HCT116 (cell line): ENCODE results near the gene HOTAIR. TPM values are rescaled to one million over a fixed set of nuclear protein-coding genes. Genes with fewer than 3 reads are reported as not detected.

ENCODE experiments used
- ATAC-seq: fragments of 200-7000 bp; cut with Tn5 transposase; 2 replicates; pipeline ENCODE4 v1.9.1; 2020; ENCODE audit warnings: mild to moderate bottlenecking, moderate library complexity
- BruUV-seq: library from RNA; stranded (reverse); fragments of 400-500 nt; replicated peaks from 2 replicates; lab custom pipeline; 2021; lab: Mats Ljungman, UMichigan
- CTCF ChIA-PET: fragments of 300-600 bp; sonication (Branson Sonifier 250); formaldehyde crosslinking; loops from one replicate; lab custom pipeline; 2021; ENCODE audit warnings: antibody characterized with exemption; lab: Charles Lee
- POLR2A ChIA-PET: fragments of 300-600, 350-600 bp; sonication (Branson Sonifier 250); formaldehyde crosslinking; loops from one replicate; lab custom pipeline; 2021; ENCODE audit warnings: antibody characterized with exemption; lab: Charles Lee
- RAD21 ChIA-PET, 2 experiments: fragments of 300-600 bp; sonication (Branson Sonifier 250); formaldehyde crosslinking; loops; one replicate each; lab custom pipeline; 2023; ENCODE audit warnings: low total read pairs in 2 of 2; ENCODE audit not compliant: uncharacterized antibody in 2 of 2, unreplicated experiment in 2 of 2, low non-redundant PET in 1 of 2; lab: Charles Lee
- DNase-seq: peaks from one replicate; pipeline ENCODE4 v3.0.0-alpha.2; 2010; ENCODE audit warnings: low read depth, low spot score
- H2AFZ ChIP-seq: fragments of 200-600 bp; shearing (Covaris generic), sonication (generic); 2 replicates; pipeline ENCODE4 v1.6.1; 2017; ENCODE audit warnings: low read depth, mixed run types, mixed read lengths, antibody characterized with exemption, low read length; ENCODE audit not compliant: poor library complexity, severe bottlenecking
- H3K27ac ChIP-seq: 2 replicates; pipeline ENCODE4 v1.5.1; 2012; ENCODE audit warnings: low read depth, low read length
- H3K27me3 ChIP-seq: fragments of 200-600 bp; sonication (generic); 2 replicates; pipeline ENCODE4 v1.6.1; 2016; ENCODE audit warnings: mixed run types, low read length, mixed read lengths; ENCODE audit not compliant: insufficient read depth
- H3K36me3 ChIP-seq, 2 experiments: fragments of 200-500 bp in 1 of 2; fragments of 200-600 bp in 1 of 2; sonication (Bioruptor generic) in 1 of 2; sonication (generic) in 1 of 2; 2 replicates each; pipeline versions ENCODE4 v1.5.1 to v1.6.1; 2014 to 2016; ENCODE audit warnings: low read length in 2 of 2, inconsistent platforms in 1 of 2, mixed read lengths in 1 of 2, mixed run types in 1 of 2; ENCODE audit not compliant: insufficient read depth in 2 of 2, control insufficient read depth in 1 of 2
- H3K4me1 ChIP-seq, 2 experiments: fragments of 200-600 bp in 1 of 2; sonication (generic) in 1 of 2; 2 replicates each; pipeline versions ENCODE4 v1.5.1 to v1.6.1; 2012 to 2017; ENCODE audit warnings: low read length in 2 of 2, inconsistent platforms in 1 of 2, mild to moderate bottlenecking in 1 of 2, mixed read lengths in 1 of 2, mixed run types in 1 of 2, moderate library complexity in 1 of 2; ENCODE audit not compliant: insufficient read depth in 2 of 2, control insufficient read depth in 1 of 2
- H3K4me2 ChIP-seq: fragments of 200-600 bp; sonication (generic); 2 replicates; pipeline ENCODE4 v1.6.1; 2017; ENCODE audit warnings: mixed run types, low read length, mixed read lengths
- H3K4me3 ChIP-seq, 2 experiments: fragments of 200-600 bp in 1 of 2; sonication (generic) in 1 of 2; replicated peaks in 1 of 2; 2 replicates each; pipeline ENCODE4 v1.5.1; 2011 to 2016; ENCODE audit warnings: low read length in 2 of 2, control low read depth in 1 of 2, low read depth in 1 of 2, mild to moderate bottlenecking in 1 of 2, mixed read lengths in 1 of 2, mixed run types in 1 of 2
- H3K79me2 ChIP-seq: fragments of 200-600 bp; sonication (generic); 2 replicates; pipeline ENCODE4 v1.6.1; 2017; ENCODE audit warnings: mild to moderate bottlenecking, mixed run types, low read length, moderate library complexity, mixed read lengths; ENCODE audit not compliant: insufficient read depth
- H3K9ac ChIP-seq: fragments of 200-600 bp; sonication (generic); 2 replicates; pipeline ENCODE4 v1.6.1; 2016; ENCODE audit warnings: low read length, mixed read lengths
- H3K9me2 ChIP-seq: fragments of 200-600 bp; sonication (generic), shearing (Covaris generic); 2 replicates; pipeline ENCODE4 v1.6.1; 2017; ENCODE audit warnings: mixed run types, mild to moderate bottlenecking, moderate library complexity; ENCODE audit not compliant: insufficient read depth
- H3K9me3 ChIP-seq, 2 experiments: fragments of 200-500 bp in 1 of 2; fragments of 200-600 bp in 1 of 2; sonication (Bioruptor generic) in 1 of 2; sonication (generic) in 1 of 2; 2 replicates each; pipeline ENCODE4 v1.6.1; 2014 to 2017; ENCODE audit warnings: low read length in 2 of 2, mixed read lengths in 2 of 2, inconsistent platforms in 1 of 2, low read depth in 1 of 2, mild to moderate bottlenecking in 1 of 2, mixed run types in 1 of 2, moderate library complexity in 1 of 2; ENCODE audit not compliant: control insufficient read depth in 1 of 2, insufficient read depth in 1 of 2
- H4K20me1 ChIP-seq: fragments of 200-600 bp; sonication (generic), shearing (Covaris generic); 2 replicates; pipeline ENCODE4 v1.6.1; 2017; ENCODE audit warnings: mixed run types, mild to moderate bottlenecking, moderate library complexity; ENCODE audit not compliant: insufficient read depth
- CBX3 ChIP-seq: IDR thresholded peaks from 2 replicates; pipeline ENCODE4 v1.6.1; 2012; ENCODE audit warnings: low read depth
- CEBPB ChIP-seq: IDR thresholded peaks from 2 replicates; pipeline ENCODE4 v1.6.1; 2012; ENCODE audit warnings: low read depth
- EGR1 ChIP-seq: IDR thresholded peaks from 2 replicates; pipeline ENCODE4 v1.6.1; 2012; ENCODE audit warnings: low read depth
- EZH2phosphoT487 ChIP-seq: fragments of 200-600 bp; IDR thresholded peaks from 2 replicates; pipeline ENCODE4 v1.6.1; 2018; ENCODE audit warnings: antibody characterized with exemption, borderline replicate concordance
- FOSL1 ChIP-seq: IDR thresholded peaks from 2 replicates; pipeline ENCODE4 v1.6.1; 2012; ENCODE audit warnings: low read depth
- JUND ChIP-seq: IDR thresholded peaks from 2 replicates; pipeline ENCODE4 v1.6.1; 2012
- POLR2A ChIP-seq: IDR thresholded peaks from 2 replicates; pipeline ENCODE4 v1.7.0; 2011; ENCODE audit warnings: borderline replicate concordance; ENCODE audit not compliant: insufficient read depth, insufficient read length; ENCODE audit errors: extremely low read depth
- REST ChIP-seq: IDR thresholded peaks from 2 replicates; pipeline ENCODE4 v1.6.1; 2012; ENCODE audit warnings: low read depth
- SRF ChIP-seq: IDR thresholded peaks from 2 replicates; pipeline ENCODE4 v1.6.1; 2012; ENCODE audit warnings: low read depth
- intact Hi-C: fragments of 100-400 bp; cut with micrococcal nuclease; formaldehyde crosslinking; loops from 2 replicates; pipeline ENCODE4 v1.10.0; 2022
- total RNA-seq: library from RNA; stranded (reverse); gene quantifications from one replicate; pipeline ENCODE4 v1.2.1, GENCODE V29; 2021; ENCODE audit not compliant: unreplicated experiment
- TF ChIP-seq, protein P1 (sequence below): IDR thresholded peaks from 2 replicates; pipeline ENCODE4 v1.6.1; 2012
- TF ChIP-seq, protein P2 (sequence below), 3 experiments: fragments of 200-600 bp in 1 of 3; sonication (generic) in 1 of 3; IDR thresholded peaks in 2 of 3; conservative IDR thresholded peaks in 1 of 3; 2 replicates each; pipeline ENCODE4 v1.5.1; 2012 to 2017; ENCODE audit warnings: low read depth in 2 of 3, low read length in 2 of 3, antibody characterized with exemption in 1 of 3, borderline replicate concordance in 1 of 3, control low read depth in 1 of 3, mild to moderate bottlenecking in 1 of 3, mixed read lengths in 1 of 3, mixed run types in 1 of 3, moderate library complexity in 1 of 3; ENCODE audit not compliant: insufficient read depth in 1 of 3

The HOTAIR gene
- total RNA-seq, 1 experiment from 2014 or later: 0.25 TPM

DNA sequence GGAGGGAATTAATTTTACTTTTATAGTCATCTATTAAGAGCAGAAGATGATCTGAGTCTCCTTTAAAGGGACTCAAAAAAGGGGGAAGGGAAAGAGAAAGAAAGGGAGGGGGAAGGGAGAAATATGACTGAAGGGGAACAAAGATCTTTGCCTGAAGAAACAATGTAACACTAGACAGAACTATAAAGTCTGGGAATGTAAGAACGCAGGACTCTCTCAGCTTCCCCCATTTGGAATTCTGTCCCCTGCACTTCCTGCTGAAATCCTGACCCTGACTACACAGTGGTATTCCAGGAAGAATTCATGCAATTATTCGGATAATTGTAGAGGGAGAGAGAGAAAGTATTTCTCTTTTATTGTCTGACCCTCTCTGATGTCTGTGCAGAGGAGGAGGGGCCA, 10.4 kb downstream of the HOTAIR start:
- Histone ChIP-seq H3K9ac (no peak overlapping the region), H3K9me2 (no peaks in the 10 kb centered on the region), H3K79me2 (no peaks in the 10 kb centered on the region), H3K4me1 (no peaks in the 10 kb centered on the region), H3K4me2 (no peak overlapping the region), H2AFZ (no peak overlapping the region), H3K27ac (no peak overlapping the region), H3K36me3 (no peaks in the 10 kb centered on the region), H4K20me1 (no peaks in the 10 kb centered on the region), H3K9me3 (no peaks in the 10 kb centered on the region), H3K4me3 (no peak overlapping the region), H3K27me3 (no peaks in the 10 kb centered on the region)
- intact Hi-C loops: no loop called here
- RAD21 ChIA-PET: no interaction called here
- no TSS peak for BruUV-seq
- no peak for DNase-seq
- CTCF ChIA-PET: no interaction called here
- POLR2A ChIA-PET: no interaction called here
- TF ChIP-seq EGR1 (no peak), CEBPB (no peak), EZH2phosphoT487 (no peak), FOSL1 (no peak), SRF (no peak), JUND (no peak), POLR2A (no peak), CBX3 (no peak), REST (no peak)
- TF ChIP-seq, protein P1, sequence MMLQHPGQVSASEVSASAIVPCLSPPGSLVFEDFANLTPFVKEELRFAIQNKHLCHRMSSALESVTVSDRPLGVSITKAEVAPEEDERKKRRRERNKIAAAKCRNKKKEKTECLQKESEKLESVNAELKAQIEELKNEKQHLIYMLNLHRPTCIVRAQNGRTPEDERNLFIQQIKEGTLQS: no peak
- TF ChIP-seq, protein P2, sequence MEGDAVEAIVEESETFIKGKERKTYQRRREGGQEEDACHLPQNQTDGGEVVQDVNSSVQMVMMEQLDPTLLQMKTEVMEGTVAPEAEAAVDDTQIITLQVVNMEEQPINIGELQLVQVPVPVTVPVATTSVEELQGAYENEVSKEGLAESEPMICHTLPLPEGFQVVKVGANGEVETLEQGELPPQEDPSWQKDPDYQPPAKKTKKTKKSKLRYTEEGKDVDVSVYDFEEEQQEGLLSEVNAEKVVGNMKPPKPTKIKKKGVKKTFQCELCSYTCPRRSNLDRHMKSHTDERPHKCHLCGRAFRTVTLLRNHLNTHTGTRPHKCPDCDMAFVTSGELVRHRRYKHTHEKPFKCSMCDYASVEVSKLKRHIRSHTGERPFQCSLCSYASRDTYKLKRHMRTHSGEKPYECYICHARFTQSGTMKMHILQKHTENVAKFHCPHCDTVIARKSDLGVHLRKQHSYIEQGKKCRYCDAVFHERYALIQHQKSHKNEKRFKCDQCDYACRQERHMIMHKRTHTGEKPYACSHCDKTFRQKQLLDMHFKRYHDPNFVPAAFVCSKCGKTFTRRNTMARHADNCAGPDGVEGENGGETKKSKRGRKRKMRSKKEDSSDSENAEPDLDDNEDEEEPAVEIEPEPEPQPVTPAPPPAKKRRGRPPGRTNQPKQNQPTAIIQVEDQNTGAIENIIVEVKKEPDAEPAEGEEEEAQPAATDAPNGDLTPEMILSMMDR (IDR thresholded peaks at IDR 0.05 in 2 of 3, conservative IDR thresholded peaks at IDR 0.05 in 1 of 3; ENCODE audit: borderline replicate concordance in 1 of 3, insufficient read depth in 1 of 3, low read depth in 2 of 3, low read length in 2 of 3): no peak
- ATAC-seq: no peak
